NCI-H82 (cell line): Measurements from ENCODE around the gene RPS18.
"Not testable (repeated sequence)": the region's sequence is repeated elsewhere in the genome, so short reads cannot be mapped to it uniquely, and the experiment has no call there.

ENCODE experiments used
- DNase-seq: peaks from one replicate; lab custom pipeline; 2025; lab: John Stamatoyannopoulos, UW

The RPS18 gene

GRCh38 chr6:33271468-33272274 is at the start of gene RPS18, which contains the start of gene VPS52:
TSS of gene RPS18 (plus strand) at chr6:33272075. CDS start at chr6:33272120, 45 bp downstream.
TSS of gene VPS52 (minus strand) at chr6:33271876. CDS start at chr6:33271675, 201 bp downstream.
- peak; percentile 100 for DNase-seq

- DNase-seq, result not testable (repeated sequence)
These were observed 45.3 kb upstream of the RPS18 start for GRCh38 chr6:33226503-33227120.

GRCh38 chr6:33235221-33235634 is 36.6 kb upstream of the RPS18 start:
- no peak for DNase-seq

- no peak for DNase-seq
These were observed 35.5 kb upstream of the RPS18 start for GRCh38 chr6:33236328-33236727.

- DNase-seq, result no peak
These were observed 35.0 kb upstream of the RPS18 start for GRCh38 chr6:33236852-33237251.

- no peak for DNase-seq
These were observed 34.1 kb upstream of the RPS18 start for GRCh38 chr6:33237741-33238140.

- no peak for DNase-seq
These were observed 29.9 kb upstream of the RPS18 start for GRCh38 chr6:33241968-33242367.

- no peak for DNase-seq
These were observed 28.4 kb upstream of the RPS18 start for GRCh38 chr6:33243476-33243875.

- DNase-seq, result peak; percentile 96
These were observed 23.8 kb upstream of the RPS18 start for GRCh38 chr6:33247977-33248642.

- no peak for DNase-seq
These were observed 23.3 kb upstream of the RPS18 start for GRCh38 chr6:33248643-33248931.

GRCh38 chr6:33248932-33249731 is 22.7 kb upstream of the RPS18 start:
- DNase-seq, result peak; percentile 100

- DNase-seq, result peak; percentile 73
These were observed 21.9 kb upstream of the RPS18 start for GRCh38 chr6:33249732-33250630.

- DNase-seq, result no peak
These were observed 21.1 kb upstream of the RPS18 start for GRCh38 chr6:33250731-33251130.

GRCh38 chr6:33251395-33252012 is 20.4 kb upstream of the RPS18 start:
- DNase-seq, result no peak

GRCh38 chr6:33252759-33253158 is 19.1 kb upstream of the RPS18 start:
- no peak for DNase-seq

- no peak for DNase-seq
These were observed 17.3 kb upstream of the RPS18 start for GRCh38 chr6:33254591-33254990.

- DNase-seq, result no peak
These were observed 12.8 kb upstream of the RPS18 start for GRCh38 chr6:33259032-33259431.

GRCh38 chr6:33262490-33262889 is 9.4 kb upstream of the RPS18 start:
- DNase-seq, result not testable (repeated sequence)

- no peak for DNase-seq
These were observed 7.9 kb upstream of the RPS18 start for GRCh38 chr6:33264015-33264414.

- peak; percentile 74 for DNase-seq
These were observed 783 bp upstream of the RPS18 start for GRCh38 chr6:33271117-33271467.
